Middle frontal gyrus (tissue), 1 donor: ENCODE measurements around the gene DDB1.

ENCODE experiments used
- DNase-seq: peaks from one replicate; pipeline ENCODE4 v3.0.0-alpha.2; 2015; ENCODE audit warnings: low spot score; ENCODE audit errors: extremely low spot score

Gene DDB1

DNA sequence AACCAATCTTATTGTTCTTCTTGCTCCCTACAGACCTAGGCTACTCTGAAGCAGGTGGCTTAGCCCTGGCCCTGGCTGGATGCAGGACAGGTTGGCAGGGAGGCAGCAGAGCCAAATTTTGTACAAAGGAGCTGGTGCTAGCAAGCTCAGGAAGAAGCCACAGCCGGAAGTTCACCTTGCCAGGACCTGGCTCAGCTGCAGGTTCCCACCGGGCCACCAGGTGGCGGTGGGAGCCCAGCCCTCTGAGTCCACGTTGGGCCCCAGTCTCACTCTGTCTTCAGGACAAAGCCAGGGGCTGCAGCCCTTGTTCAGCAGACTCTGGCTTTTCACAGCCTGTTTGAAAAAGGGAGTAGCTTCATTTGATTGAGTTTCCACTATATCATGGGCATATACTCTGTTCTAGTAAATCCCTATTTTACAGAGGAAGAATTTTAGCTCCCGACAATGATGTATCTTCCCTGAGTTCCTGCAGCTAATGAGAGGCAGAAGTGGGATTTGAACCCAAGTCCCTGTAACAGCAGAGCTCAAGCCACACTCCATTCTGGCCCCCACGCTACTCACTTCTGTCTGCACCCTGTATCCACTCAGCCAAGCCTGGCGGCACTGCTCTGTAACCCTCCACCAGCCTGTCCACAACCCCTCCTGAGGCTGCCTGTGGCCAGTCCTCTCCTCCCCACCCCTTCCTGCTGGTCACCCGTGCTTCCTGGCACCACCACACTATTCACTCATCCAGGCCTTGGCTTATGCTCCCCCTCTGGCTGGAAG lies 3.4 kb upstream of the DDB1 start:
- peak; percentile 33 for DNase-seq

DNA sequence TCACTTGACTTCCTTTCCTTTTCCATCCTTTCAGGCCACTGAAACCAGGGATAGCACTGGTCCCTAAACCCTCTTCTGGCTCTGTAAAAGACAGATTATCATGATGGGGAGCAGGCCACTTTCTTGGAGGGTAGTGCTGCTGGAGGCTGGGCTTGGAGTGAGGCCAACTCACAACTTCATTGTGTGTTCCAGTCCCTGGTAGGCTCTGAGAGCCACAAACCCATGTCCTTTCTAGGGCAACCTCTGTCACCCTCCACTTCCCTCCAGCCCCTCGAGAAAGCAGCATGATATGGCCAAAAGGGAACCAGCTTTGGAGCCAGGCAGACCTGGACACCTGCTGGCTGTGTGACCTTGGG lies 2.4 kb upstream of the DDB1 start:
- DNase-seq = no peak

DNA sequence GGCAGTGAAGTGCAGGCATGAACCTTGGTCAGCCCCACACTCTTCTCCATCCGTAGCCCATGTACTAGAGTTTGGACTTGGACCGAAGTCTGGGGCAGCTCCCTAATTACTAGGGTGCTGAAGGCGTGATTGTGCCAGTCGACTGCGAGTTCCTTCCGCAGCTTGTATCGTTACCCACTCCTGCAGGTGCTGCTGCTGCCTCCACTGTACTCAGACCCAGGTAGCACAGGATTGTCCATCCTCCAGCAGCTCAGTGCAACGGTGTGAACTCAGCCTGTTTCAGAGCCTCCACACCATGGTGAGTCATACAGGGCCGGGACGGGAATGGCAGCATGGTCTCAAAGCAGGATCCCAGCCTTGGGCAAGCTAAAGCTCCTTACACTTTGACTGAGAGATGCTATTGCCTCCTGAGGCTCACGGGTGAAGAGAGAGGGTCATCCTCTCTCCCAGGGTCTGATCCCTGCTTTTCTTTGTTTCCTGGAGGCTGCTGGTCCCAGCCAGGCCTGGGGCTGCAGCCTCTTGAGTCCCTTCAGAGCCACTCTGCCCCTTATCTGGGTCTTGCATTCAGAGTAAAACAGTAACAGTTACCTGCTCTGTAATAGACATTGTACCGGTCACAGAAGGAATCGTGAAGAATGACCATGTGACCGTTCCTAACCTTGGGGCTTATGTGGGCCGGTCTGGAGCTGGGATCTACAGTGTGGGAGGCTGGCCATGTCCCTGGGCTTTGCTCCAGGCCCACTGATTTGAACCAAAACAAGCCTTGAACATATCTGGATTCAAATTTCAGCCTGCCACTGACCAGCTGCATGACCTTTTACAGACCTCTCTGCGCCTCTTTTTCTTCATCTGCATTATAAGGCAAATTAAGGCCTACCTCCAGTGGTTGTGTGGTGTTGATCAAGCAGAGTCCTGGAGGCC lies 1.8 kb upstream of the DDB1 start:
- no peak for DNase-seq

DNA sequence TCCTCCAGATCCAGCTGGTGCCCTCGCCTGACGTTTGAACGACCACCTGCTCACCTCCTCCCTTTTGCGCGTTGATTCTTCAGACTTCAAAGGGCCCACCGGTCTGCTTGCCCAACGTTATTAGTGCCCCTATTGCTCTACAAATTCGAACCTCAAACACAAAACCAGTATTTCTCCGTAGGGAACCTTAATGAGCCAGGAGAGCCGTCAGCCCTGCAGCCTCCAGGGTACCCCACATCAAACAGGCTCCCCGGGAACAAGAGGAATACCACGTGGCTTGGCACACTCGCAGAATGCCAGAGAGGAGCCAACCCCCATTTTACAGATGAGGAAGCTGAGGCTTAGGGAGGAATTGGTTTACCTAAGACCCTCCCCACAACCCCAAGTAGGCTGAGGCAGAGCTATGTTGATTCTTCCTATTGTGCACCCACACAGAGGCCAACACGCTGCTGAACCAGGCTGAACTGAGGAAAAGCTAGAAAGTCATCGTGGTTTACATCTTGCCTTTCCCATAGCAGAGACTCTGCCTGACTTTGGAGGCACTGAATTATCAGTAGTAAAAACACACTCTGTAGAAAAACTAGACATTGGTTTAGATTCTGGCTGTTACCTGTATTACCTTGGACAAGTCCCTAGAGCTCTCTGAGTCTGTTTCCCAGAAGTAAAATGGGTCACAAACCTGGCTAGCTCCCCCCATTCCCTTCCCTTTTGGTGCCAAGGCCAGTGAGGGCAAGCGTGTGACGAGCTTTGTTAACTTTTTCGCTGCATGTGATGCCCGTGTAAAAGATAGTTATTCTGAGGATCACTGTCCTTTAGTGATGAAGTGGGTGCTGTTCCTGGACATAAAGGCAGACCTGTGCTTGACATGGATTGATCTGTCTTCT lies 887 bp upstream of the DDB1 start:
- DNase-seq = no peak

DNA sequence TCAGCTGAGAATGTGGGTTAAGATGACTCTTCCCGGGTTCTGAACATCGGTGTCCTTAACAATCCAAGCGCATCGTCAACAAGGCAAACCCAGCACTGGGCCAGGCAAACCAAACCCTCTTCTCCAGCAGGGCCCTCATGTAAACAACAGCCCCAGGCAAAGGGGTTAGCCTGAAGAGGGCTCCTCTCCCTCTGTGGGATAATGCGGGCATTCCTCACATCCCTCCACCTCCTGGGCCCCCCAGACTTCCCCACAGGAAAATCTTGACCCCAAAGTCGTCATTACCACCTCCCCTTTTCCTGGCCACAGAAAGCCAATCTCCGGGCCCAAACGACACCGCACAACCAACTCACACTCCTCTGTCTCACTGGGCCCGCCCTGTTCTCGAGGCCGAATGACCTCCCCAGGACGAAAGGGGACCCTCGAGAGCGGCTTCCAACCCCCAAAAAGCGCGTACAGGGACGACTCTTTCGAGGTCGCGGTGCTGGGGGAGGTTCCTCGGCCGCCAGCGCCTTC lies 566 bp downstream of the DDB1 start:
- DNase-seq = no peak

DNA sequence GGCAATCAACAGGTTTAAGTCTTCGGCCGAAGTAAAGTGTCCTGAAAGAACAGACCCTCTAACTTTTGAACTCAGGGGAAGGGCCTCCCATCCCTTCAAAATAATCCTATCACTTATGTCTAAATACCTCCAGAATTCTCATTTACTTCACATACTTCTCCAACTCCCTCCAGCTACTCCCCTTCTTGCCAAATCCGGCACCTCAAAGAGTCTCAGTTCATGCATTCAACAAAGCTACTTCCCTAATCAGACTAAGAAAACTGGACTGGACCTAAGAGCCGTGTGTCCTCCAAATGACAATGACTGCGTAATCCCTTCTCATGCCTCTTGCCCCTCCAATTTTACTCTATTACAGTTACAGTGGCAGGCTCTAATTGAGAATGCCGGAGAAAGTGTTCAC lies 1.3 kb downstream of the DDB1 start:
- no peak for DNase-seq

DNA sequence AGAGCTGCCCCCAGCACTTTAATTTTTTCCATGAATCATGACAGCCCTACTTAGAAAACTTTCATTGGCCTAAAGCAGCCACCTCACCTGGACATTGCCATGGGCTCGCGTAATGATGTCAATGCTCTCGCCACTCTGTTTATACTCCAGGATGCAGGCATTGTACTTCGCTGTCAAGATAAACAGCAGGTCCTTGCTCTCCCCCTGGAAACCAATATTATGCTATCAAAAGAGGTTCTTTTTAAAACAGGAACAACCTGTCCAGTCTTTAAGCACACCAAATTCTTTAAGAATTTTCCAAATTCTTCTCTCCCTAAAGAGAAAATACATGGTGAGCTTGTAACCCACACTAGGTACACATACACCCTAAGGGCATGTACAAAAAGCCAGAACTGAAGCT lies 3.0 kb downstream of the DDB1 start:
- DNase-seq = no peak

DNA sequence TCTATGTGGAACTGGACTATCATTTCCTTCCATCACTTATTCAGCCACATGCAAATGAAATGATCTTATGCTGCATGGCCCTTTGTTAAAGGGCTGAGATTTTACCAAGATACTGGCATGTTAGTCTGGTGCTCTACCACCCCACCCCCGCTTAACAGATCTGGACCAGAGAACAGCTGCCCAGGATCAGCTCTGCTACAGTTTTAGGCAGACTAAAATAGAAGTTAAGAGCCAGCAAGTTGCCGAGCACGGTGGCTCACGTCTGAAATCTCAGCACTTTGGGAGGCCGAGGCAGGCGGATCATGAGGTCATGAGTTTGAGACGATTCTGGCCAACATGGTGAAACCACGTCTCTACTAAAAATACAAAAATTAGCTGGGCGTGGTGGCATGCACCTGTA lies 4.6 kb downstream of the DDB1 start:
- DNase-seq = no peak

DNA sequence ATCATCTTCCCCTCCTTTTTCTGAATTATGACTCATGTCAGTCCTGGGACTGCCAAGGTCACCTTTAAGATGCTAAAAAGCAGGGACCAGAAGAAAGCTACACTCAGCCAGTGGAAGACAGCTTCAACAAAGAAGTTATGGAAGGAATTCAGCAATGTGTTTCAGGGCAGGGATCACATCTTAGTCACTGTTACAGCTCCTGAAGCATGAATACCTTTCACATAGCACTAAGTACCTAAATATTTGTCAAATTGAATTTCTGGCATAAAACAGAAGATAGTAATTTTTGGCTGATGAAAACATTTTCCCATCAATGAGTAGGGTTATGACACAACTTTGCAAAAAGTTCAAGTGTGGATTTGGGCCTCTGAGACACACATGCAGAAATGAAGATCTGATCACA lies 5.2 kb downstream of the DDB1 start:
- no peak for DNase-seq

DNA sequence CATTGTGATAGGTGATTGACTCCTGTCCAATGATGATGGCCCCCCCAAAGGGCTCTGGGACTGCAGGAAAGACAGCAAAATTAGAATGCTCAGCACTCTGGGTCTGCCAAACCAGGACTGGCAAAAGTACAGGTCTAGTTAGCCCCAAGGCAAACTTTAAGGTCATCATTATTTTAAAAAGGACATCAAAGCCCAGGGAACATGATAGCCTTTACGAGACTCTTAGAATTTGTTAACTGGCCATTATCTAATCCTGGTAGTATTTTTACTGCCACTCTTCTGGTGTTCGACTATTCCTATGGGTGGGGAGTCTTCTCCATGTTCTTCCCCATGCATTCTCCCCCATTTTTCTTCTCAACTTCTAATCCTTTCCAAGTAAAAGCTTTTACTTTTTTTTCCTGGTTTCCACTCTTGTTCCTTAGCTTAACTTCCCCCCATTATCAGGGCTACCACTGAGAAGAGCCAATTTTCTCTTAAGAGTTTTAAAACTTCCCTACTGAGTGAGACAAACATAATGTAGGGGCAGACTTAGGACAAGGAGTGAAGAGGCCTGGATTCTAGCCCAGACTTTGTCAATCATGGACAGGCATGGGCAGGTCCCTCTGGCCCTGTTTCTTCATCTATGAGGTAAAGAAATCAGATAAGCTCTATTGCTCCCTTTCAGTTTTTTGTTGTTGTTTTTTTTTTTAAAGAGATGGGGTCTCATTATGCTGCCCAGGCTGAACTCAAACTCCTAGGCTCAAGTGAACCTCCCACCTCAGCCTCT lies 7.1 kb downstream of the DDB1 start:
- no peak for DNase-seq

DNA sequence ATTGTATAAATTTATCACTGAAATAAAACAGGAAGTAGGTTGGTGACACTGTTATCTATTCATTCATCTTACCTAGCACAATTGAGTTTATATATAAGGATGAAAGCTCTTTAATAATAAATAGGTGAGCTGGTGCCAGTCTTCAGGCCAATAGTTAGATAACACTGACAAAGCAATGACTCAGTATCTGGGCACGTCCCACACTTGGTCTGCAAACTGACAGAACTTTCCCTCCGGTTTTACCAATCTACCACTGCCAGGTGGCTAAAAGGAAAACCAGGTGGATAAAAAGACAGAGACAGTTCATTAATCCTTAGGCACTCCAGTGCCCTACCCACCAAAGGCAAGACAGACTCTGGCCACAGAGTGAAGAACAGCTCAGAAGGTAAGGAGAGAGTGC lies 17.6 kb downstream of the DDB1 start:
- no peak for DNase-seq

DNA sequence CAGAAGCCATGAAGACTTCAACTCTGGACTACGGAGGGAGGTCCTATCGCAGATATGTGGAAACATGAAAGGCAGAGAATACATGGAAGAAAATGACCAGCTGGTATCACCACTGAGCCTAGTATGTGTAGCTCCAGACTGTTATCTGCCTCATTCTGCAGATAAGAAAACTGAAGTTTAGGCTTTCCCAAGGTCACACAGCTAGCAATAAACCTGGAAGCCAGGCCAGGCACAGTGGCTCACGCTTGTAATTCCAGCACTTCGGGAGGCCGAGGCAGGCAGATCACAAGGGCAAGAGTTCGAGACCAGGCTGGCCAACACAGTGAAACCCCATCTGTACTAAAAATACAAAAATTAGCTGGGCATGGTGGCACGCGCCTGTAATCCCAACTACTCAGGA lies 22.2 kb downstream of the DDB1 start:
- DNase-seq = no peak

DNA sequence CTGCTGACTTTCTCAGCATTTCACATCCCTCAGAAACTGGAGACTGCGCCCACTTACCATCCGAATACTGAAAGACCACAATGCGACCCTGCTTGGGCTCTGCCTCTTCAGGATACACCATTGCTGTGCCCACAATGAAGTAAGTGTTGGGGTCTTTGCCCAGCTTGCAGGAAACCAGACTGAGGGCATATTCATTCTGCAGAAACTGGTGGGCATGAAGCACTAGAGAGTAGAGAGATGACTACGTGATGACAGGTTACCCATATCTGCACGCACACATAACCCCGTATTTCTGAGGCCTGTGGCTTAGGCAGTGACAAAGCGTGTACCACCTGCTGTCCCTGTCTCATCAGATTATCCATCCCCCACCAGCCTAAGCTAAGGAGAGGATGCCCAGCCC lies 23.2 kb downstream of the DDB1 start:
- no peak for DNase-seq

DNA sequence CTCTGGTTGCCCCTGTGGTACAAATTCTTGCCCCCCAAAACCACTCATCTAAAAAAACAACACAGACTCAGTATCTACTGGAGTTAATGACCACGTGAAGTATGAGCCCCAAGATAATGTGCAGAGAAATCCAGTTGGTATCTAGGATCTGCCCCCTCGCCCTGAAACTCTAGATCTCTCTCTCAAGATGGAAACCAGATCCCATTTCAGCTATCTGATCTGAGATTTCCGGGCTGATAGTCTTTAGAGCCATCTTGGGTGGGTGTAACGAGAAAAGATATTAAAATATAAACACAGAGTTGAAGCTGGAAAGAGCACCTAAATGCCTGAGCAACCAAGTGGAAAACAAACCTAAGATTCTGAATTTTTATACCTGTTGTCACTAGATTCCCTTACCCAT lies 23.8 kb downstream of the DDB1 start:
- DNase-seq = no peak

DNA sequence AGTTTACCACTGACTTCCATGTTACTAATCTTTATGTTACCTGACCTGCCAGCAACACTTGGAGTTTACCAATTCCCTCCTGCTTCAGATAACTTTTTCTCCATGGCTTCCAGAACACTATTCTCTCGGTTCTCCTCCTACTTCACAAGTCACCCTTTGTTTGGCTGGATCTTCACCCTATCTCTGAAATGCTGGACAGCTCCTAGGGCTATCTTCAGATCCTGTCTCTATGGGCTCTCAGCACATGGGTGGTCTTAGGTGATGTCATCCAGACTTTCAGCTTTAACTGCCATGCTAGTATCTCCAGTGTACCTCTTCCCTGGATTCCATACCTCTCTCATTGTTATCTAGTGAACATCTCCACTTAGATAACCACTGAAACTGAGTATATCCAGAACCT lies 25.6 kb downstream of the DDB1 start:
- no peak for DNase-seq

DNA sequence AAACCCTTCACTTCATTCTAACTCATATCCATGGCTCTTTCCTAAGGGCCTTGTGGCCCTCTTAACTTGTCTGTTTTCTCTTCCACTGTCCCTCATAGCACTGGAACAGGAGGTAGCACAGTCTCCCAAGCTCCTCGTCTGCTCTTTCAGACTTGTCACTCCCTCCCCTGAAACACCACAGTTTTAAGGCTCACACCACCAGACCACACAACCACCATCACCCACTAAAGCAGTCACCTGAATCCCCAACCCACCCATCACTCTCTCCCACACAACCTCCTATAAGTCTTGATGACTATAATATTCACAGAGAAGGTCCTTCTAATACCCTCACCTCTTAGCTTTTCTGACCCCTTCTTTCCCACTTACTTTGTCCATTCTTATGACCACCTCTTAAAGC lies 26.7 kb downstream of the DDB1 start:
- no peak for DNase-seq

DNA sequence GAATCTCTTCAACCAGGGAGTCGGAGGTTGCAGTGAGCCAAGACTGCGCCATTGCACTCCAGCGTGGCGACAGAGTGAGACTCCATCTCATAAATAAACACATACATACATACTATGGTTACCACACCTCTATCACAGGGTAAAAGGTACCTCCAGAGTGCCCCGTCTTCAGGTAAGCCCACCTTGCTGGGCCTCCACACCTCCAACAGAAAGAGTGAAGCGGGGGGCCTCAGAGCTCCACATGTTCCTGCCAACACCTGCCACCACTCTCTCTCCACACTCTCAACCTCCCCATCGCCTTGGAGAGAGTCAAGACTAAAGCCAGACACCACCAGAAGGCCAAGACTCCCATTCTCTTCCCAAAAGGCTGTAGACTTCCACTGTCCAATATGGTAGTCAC lies 27.5 kb downstream of the DDB1 start:
- DNase-seq = no peak

DNA sequence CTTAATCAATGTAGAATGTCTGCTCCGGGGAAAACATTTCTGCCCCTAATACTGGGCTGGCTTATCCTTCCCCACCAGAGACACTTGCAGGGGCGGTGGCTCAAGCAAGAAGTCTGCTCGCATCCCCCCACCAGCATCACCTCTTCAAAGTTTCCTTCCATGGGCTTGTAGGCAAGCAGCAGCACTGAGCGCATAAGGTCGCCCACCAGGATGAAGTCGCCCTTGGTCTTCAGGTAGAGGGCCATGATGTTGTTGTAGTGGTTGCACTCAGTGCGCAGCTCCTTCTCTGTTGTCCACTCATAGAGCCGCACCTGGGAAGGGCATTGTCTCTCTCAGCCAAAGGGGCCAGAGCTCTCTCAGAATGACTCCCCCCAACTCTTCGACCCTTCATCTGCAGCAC lies 29.2 kb downstream of the DDB1 start:
- DNase-seq = no peak

DNA sequence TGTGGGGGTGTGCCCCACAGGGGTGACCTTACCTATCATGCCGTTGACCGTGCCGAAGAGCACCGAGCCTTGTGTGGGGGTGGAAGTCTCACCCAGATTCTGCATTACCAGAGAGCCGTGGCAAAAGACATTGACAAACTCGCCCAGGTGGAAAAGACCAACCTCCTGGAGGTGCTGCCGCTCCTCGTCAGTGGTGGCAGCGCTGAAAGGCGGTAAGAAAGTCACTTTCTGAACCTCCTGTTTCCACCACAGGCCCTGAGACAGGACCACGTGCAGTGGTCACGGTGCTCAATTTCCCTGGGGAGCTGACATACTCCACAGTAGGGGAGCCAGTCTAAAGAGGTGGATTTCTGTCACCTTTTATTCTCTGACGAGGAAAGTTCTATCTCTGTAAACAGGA lies 30.4 kb downstream of the DDB1 start:
- no peak for DNase-seq

DNA sequence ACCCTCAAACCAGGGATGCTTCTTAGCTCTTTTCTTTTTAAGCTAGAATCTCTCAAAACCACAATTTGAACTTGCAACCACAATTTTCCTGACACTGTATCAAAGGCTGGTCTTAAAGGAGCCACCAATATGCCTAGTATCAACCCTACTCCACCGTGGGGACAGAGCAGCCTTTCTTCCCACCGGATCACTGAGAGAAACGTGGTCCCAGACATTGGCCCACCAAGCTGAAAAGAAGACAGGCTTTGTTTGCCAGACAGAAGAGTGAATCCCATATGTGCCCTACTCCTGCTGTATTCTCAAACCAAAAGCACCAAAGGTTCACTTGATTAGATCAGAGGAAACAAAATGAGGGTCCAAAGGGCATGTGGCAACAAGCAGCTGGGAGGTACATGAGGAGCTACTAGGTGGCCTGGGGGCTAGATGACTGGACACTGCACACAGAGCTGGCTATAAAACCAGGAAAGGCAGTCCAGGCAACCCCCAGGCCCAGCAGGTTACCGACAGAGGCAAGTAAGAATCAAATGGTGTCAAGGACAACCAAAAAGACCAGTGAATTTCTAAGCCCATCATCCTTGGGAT lies 34.2 kb downstream of the DDB1 start:
- no peak for DNase-seq

DNA sequence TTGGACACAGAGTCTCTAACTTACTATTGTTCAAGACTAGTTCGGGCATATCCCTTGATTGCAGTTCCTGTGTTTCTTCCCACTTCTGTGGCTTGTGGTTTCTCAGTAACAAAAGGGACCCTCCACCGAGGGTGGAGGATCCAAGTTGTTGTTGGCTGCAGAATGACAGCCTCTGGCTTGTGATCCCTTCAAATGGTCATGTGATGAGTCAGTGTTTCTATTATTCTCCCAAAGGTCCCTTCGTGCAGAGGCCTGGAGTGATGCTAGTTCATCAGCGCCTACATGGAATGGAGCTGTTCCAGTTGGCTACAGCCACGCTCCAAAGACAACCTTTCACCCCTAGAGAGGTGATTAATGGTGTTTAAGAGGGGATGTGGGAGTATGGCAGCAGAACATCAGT lies 35.2 kb downstream of the DDB1 start:
- DNase-seq = no peak
